A673 (cell line): Measurements from ENCODE around the gene PMEPA1. TPM values are rescaled to one million over a fixed set of nuclear protein-coding genes. Genes with fewer than 3 reads are reported as not detected.

ENCODE experiments used
- BruUV-seq: library from RNA; stranded (reverse); fragments of 400-500 nt; replicated peaks from 2 replicates; lab custom pipeline; 2021; lab: Mats Ljungman, UMichigan
- CTCF ChIA-PET: fragments of 300-600 bp; sonication (Branson Sonifier 250); formaldehyde crosslinking; loops from one replicate; lab custom pipeline; 2022; ENCODE audit warnings: antibody characterized with exemption; lab: Charles Lee
- POLR2A ChIA-PET: fragments of 300-600 bp; sonication (Branson Sonifier 250); formaldehyde crosslinking; loops from one replicate; lab custom pipeline; 2022; ENCODE audit warnings: antibody characterized with exemption; ENCODE audit not compliant: low non-redundant PET; lab: Charles Lee
- DNase-seq: peaks from one replicate; pipeline ENCODE4 v3.0.0-alpha.2; 2015; ENCODE audit warnings: low spot score
- H3K27ac ChIP-seq: fragments of 200-600 bp; sonication (generic); 2 replicates; pipeline ENCODE4 v1.5.1; 2016; ENCODE audit warnings: mixed run types, low read depth, mild to moderate bottlenecking, mixed read lengths, antibody characterized with exemption, low read length; ENCODE audit not compliant: poor library complexity, severe bottlenecking
- H3K27me3 ChIP-seq: fragments of 200-600 bp; sonication (generic); replicated peaks from 2 replicates; pipeline ENCODE4 v1.6.1; 2017; ENCODE audit warnings: mixed run types, low read depth, mild to moderate bottlenecking, mixed read lengths, antibody characterized with exemption, low read length; ENCODE audit not compliant: insufficient read depth, poor library complexity
- H3K36me3 ChIP-seq: fragments of 200-600 bp; sonication (generic); 2 replicates; pipeline ENCODE4 v1.6.1; 2016; ENCODE audit warnings: mixed run types, mild to moderate bottlenecking, mixed read lengths, antibody characterized with exemption, low read length; ENCODE audit not compliant: insufficient read depth, poor library complexity, severe bottlenecking
- H3K4me1 ChIP-seq: fragments of 200-600 bp; sonication (generic); 2 replicates; pipeline ENCODE4 v1.6.1; 2017; ENCODE audit warnings: mixed run types, mild to moderate bottlenecking, mixed read lengths, antibody characterized with exemption, low read length; ENCODE audit not compliant: insufficient read depth, poor library complexity, severe bottlenecking
- H3K4me3 ChIP-seq: fragments of 200-600 bp; sonication (generic); 2 replicates; pipeline ENCODE4 v1.5.1; 2016; ENCODE audit warnings: low read depth, mixed run types, mild to moderate bottlenecking, mixed read lengths, low read length; ENCODE audit not compliant: poor library complexity, severe bottlenecking
- H3K9me3 ChIP-seq: fragments of 200-600 bp; sonication (generic); 2 replicates; pipeline ENCODE4 v1.6.1; 2016; ENCODE audit warnings: mixed run types, low read depth, mild to moderate bottlenecking, mixed read lengths, antibody characterized with exemption, low read length; ENCODE audit not compliant: poor library complexity, severe bottlenecking
- EZH2 ChIP-seq: fragments of 200-600 bp; sonication (generic); IDR thresholded peaks from 2 replicates; pipeline ENCODE4 v1.6.1; 2017; ENCODE audit warnings: borderline replicate concordance, low read depth, mild to moderate bottlenecking, mixed read lengths, antibody characterized with exemption, low read length; ENCODE audit not compliant: poor library complexity, severe bottlenecking
- intact Hi-C: fragments of 100-400 bp; cut with micrococcal nuclease; formaldehyde crosslinking; loops from one replicate; pipeline ENCODE4 v1.10.0; 2022; ENCODE audit not compliant: unreplicated experiment
- total RNA-seq: library from RNA; stranded (reverse); gene quantifications from 2 replicates; pipeline ENCODE4 v1.2.3, GENCODE V29; 2021
- TF ChIP-seq, protein P1 (sequence below): fragments of 300-800, 200-600 bp; sonication (generic); conservative IDR thresholded peaks from 2 replicates; pipeline ENCODE4 v1.5.1; 2017; ENCODE audit warnings: low read depth, mild to moderate bottlenecking, antibody characterized with exemption, low read length, moderate library complexity, mixed read lengths

PMEPA1 gene
- total RNA-seq, 1 experiment from 2014 or later = 9.7 TPM

DNA sequence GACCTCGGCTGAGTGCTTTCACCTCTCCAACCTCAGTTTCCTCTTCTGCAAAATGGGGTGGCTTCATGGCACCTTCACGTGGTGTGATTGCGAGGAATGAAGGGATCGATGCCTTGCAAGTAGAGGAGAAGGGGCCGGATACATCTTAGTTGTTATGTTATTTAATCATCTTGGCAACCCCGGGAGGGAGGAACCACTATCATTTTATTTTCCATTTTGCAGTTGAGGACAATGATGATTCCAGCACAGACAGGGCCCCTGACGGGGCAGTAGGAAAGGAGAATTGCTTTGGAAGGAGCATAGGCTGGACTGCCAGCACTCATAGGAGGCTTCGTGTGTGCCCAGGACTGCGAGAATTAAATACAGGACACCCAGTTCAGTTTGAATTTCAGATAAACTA, 2.5 kb upstream of the PMEPA1 start:
- TF ChIP-seq, protein P1, sequence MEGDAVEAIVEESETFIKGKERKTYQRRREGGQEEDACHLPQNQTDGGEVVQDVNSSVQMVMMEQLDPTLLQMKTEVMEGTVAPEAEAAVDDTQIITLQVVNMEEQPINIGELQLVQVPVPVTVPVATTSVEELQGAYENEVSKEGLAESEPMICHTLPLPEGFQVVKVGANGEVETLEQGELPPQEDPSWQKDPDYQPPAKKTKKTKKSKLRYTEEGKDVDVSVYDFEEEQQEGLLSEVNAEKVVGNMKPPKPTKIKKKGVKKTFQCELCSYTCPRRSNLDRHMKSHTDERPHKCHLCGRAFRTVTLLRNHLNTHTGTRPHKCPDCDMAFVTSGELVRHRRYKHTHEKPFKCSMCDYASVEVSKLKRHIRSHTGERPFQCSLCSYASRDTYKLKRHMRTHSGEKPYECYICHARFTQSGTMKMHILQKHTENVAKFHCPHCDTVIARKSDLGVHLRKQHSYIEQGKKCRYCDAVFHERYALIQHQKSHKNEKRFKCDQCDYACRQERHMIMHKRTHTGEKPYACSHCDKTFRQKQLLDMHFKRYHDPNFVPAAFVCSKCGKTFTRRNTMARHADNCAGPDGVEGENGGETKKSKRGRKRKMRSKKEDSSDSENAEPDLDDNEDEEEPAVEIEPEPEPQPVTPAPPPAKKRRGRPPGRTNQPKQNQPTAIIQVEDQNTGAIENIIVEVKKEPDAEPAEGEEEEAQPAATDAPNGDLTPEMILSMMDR = no peak
- no peak for TF ChIP-seq EZH2
- Histone ChIP-seq H3K4me3 (no peak overlapping the region), H3K27ac (no peak overlapping the region), H3K4me1 (peaks cover 9% of the 10 kb centered on the region), H3K27me3 (no peaks in the 10 kb centered on the region), H3K9me3 (no peaks in the 10 kb centered on the region), H3K36me3 (no peaks in the 10 kb centered on the region)
- CTCF ChIA-PET = no interaction called here
- intact Hi-C loops = no loop called here
- POLR2A ChIA-PET = no interaction called here
- BruUV-seq = no TSS peak
- no peak for DNase-seq

DNA sequence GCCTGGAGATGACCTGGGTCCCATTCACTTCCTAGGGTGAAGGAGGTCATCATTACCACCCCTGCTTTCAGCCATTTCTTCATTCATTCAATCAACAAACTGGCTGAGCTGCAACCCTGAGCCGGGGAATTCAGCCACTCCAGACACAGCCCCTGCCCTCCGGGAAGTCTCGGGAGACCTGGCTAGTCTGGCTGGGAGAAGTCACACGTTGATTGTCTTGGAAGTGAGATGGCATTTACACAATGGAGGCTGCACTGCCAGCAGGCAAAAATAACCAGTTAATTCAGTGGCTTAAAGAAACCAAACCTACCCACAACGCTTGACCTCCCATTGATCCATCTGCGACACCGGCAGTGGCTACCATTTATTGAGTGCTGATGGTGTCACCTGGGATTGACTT, 2.0 kb upstream of the PMEPA1 start:
- ChIA-PET CTCF (no interaction called here), POLR2A (no interaction called here)
- no peak for DNase-seq
- TF ChIP-seq EZH2 = no peak
- Histone ChIP-seq H3K4me3 (no peak overlapping the region), H3K27ac (no peak overlapping the region), H3K9me3 (no peaks in the 10 kb centered on the region), H3K27me3 (no peaks in the 10 kb centered on the region), H3K4me1 (peaks cover 9% of the 10 kb centered on the region), H3K36me3 (no peaks in the 10 kb centered on the region)
- intact Hi-C loops = no loop called here
- no TSS peak for BruUV-seq

DNA sequence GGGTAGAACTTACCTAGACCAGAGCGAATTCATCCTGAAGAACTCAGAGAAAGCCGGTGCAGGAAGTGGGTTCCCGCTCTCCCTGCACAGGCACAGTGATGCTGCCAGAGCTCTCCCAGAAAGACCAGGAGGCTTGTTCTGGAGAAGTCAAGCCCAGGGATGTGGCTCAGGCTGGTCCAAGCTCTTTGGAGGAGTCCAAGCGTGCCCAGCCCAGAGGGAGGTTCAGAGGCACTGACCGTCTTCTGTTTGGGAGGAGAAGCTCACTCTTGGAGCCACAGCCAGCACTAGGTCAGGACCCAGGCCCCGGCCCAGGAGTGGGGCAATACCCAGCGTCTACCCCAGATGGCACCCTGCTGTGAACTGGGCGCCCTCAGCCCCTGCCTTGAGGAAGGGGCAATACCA, 1.5 kb upstream of the PMEPA1 start:
- Histone ChIP-seq H3K27ac (no peak overlapping the region), H3K4me3 (no peak overlapping the region), H3K36me3 (no peaks in the 10 kb centered on the region), H3K4me1 (peaks cover 9% of the 10 kb centered on the region), H3K27me3 (no peaks in the 10 kb centered on the region), H3K9me3 (no peaks in the 10 kb centered on the region)
- CTCF ChIA-PET = no interaction called here
- DNase-seq = no peak
- intact Hi-C loops = no loop called here
- BruUV-seq = no TSS peak
- no peak for TF ChIP-seq EZH2
- TF ChIP-seq, protein P1 = no peak
- POLR2A ChIA-PET = no interaction called here

DNA sequence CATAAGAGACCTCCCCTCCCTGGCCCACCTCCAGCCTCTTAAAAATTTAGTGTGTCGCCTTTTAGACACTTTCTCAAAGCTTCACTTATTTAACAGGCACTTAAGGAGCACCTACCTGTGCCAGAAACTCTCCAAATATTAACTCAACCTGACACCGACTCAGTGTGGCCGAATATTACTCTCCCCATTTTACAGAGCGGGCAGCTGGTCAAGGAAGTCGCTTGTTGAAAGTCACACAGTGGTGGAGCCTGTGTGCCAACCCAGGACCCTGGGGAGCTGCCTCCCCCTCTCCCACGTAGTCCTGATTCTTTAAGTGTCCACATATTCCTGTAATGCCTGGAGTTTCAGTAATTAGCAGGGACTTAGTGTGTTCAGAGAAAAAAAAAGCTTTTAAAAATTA, 1.0 kb upstream of the PMEPA1 start:
- POLR2A ChIA-PET = no interaction called here
- CTCF ChIA-PET = interaction anchor here (1.4 kb wide), 1 partner anchor 8 kb away, joined by 3 read pairs; no protein-coding TSS in a partner anchor
- H3K4me3 ChIP-seq = peak overlapping the region; percentile 94

More for the DNA sequence above, 1.0 kb upstream of the PMEPA1 start:
- intact Hi-C loops = no loop called here
- no peak for TF ChIP-seq EZH2
- TF ChIP-seq, protein P1 = no peak
- Histone ChIP-seq H3K4me1 (peaks cover 9% of the 10 kb centered on the region), H3K9me3 (no peaks in the 10 kb centered on the region), H3K27me3 (no peaks in the 10 kb centered on the region), H3K27ac (peak overlapping the region; percentile 90), H3K36me3 (no peaks in the 10 kb centered on the region)
- no peak for DNase-seq
- no TSS peak for BruUV-seq
